CD14-positive monocyte (primary cell): ENCODE data around the gene RAB5IF. TPM values are rescaled to one million over a fixed set of nuclear protein-coding genes. Genes with fewer than 3 reads are reported as not detected.

Experiments used
- DNase-seq, 3 donors: peaks; one replicate each; pipeline ENCODE4 v3.0.0-alpha.2; 2011 to 2022
- H2AFZ ChIP-seq: 2 replicates; pipeline ENCODE4 v1.6.0; 2012; ENCODE audit warnings: mild to moderate bottlenecking, low read depth, low read length, inconsistent platforms; ENCODE audit not compliant: insufficient read depth, poor library complexity, severe bottlenecking
- H3K27ac ChIP-seq, 2 donors: 1 replicate in 1 of 2; 2 replicates in 1 of 2; pipeline ENCODE4 v1.5.1; 2012 to 2013; ENCODE audit warnings: low read length in 2 of 2, control low read depth in 1 of 2, inconsistent platforms in 1 of 2, low read depth in 1 of 2, mild to moderate bottlenecking in 1 of 2
- H3K27me3 ChIP-seq, 2 donors: one replicate each; pipeline versions ENCODE4 v1.6.0 to v1.6.1; 2011 to 2013; ENCODE audit warnings: low read length in 2 of 2; ENCODE audit not compliant: control insufficient read depth in 2 of 2, insufficient read depth in 2 of 2
- H3K36me3 ChIP-seq, 2 donors: replicated peaks in 1 of 2; 1 replicate in 1 of 2; 2 replicates in 1 of 2; pipeline versions ENCODE4 v1.5.1 to v1.6.1; 2012 to 2013; ENCODE audit warnings: low read length in 2 of 2, control low read depth in 1 of 2, inconsistent platforms in 1 of 2, mild to moderate bottlenecking in 1 of 2; ENCODE audit not compliant: insufficient read depth in 2 of 2, control insufficient read depth in 1 of 2
- H3K4me1 ChIP-seq, 2 donors: 1 replicate in 1 of 2; 2 replicates in 1 of 2; pipeline versions ENCODE4 v1.5.1 to v1.6.1; 2012 to 2013; ENCODE audit warnings: low read length in 2 of 2, control low read depth in 1 of 2, inconsistent platforms in 1 of 2, mild to moderate bottlenecking in 1 of 2, moderate library complexity in 1 of 2; ENCODE audit not compliant: insufficient read depth in 2 of 2, control insufficient read depth in 1 of 2
- H3K4me2 ChIP-seq: replicated peaks from 2 replicates; pipeline ENCODE3; 2012; ENCODE audit warnings: low read length, moderate library complexity, mild to moderate bottlenecking; ENCODE audit not compliant: poor library complexity, severe bottlenecking; ENCODE audit errors: extremely low read depth
- H3K4me3 ChIP-seq, 3 experiments: fragments of 200-600 bp in 1 of 3; sonication (generic) in 1 of 3; replicated peaks in 1 of 3; 1 replicate in 2 of 3; 2 replicates in 1 of 3; pipeline ENCODE4 v1.5.1; 2011 to 2013; ENCODE audit warnings: low read length in 3 of 3, mild to moderate bottlenecking in 3 of 3, control low read depth in 2 of 3, low read depth in 2 of 3, inconsistent platforms in 1 of 3, moderate library complexity in 1 of 3
- H3K79me2 ChIP-seq: 2 replicates; pipeline ENCODE4 v1.6.0; 2012; ENCODE audit warnings: mild to moderate bottlenecking, control low read depth, inconsistent platforms, low read length, moderate library complexity; ENCODE audit not compliant: insufficient read depth
- H3K9ac ChIP-seq: 2 replicates; pipeline ENCODE4 v1.6.0; 2017; ENCODE audit warnings: low read length, mild to moderate bottlenecking; ENCODE audit not compliant: insufficient read depth, poor library complexity, severe bottlenecking
- H3K9me3 ChIP-seq, 2 donors: replicated peaks in 1 of 2; 1 replicate in 1 of 2; 2 replicates in 1 of 2; pipeline versions ENCODE4 v1.5.1 to v1.6.1; 2012 to 2013; ENCODE audit warnings: low read length in 2 of 2, control low read depth in 1 of 2; ENCODE audit not compliant: control insufficient read depth in 1 of 2, insufficient read depth in 1 of 2
- H4K20me1 ChIP-seq: 2 replicates; pipeline ENCODE4 v1.6.0; 2012; ENCODE audit warnings: mild to moderate bottlenecking, low read length, control low read depth, moderate library complexity; ENCODE audit not compliant: insufficient read depth
- H3K27ac Mint-ChIP-seq, 7 donors: one replicate each; pipeline ENCODE4 v1.8.0; 2020; ENCODE audit warnings: mild to moderate bottlenecking in 7 of 7, mixed read lengths in 7 of 7, moderate library complexity in 6 of 7, inconsistent platforms in 2 of 7
- H3K27me3 Mint-ChIP-seq, 3 donors: one replicate each; pipeline ENCODE4 v1.8.0; 2021 to 2022; ENCODE audit warnings: low read depth in 3 of 3, mild to moderate bottlenecking in 3 of 3, mixed read lengths in 3 of 3, moderate library complexity in 3 of 3, inconsistent platforms in 1 of 3
- H3K36me3 Mint-ChIP-seq, 2 donors: one replicate each; pipeline ENCODE4 v1.8.0; 2020; ENCODE audit warnings: mixed read lengths in 2 of 2, inconsistent platforms in 1 of 2, mild to moderate bottlenecking in 1 of 2
- H3K4me1 Mint-ChIP-seq: one replicate; pipeline ENCODE4 v1.8.0; 2020; ENCODE audit warnings: mild to moderate bottlenecking, mixed read lengths
- H3K4me3 Mint-ChIP-seq, 2 donors: one replicate each; pipeline ENCODE4 v1.8.0; 2020; ENCODE audit warnings: mild to moderate bottlenecking in 2 of 2, mixed read lengths in 2 of 2, moderate library complexity in 1 of 2
- H3K9me3 Mint-ChIP-seq, 7 donors: one replicate each; pipeline ENCODE4 v1.8.0; 2020 to 2022; ENCODE audit warnings: mixed read lengths in 7 of 7, mild to moderate bottlenecking in 6 of 7, moderate library complexity in 6 of 7, inconsistent platforms in 2 of 7
- WGBS: methylation state at CpG from one replicate; pipeline ENCODE4 v1.1.5; 2013; ENCODE audit warnings: missing lambda C conversion rate; ENCODE audit not compliant: insufficient coverage; 5-methylcytosine and 5-hydroxymethylcytosine counted together
- intact Hi-C, 2 donors: fragments of 100-400 bp; cut with micrococcal nuclease; formaldehyde crosslinking; loops; one replicate each; pipeline versions ENCODE4 v1.15.0 to v1.15.1; 2023
- polyA plus RNA-seq, 3 donors: library from polyadenylated mRNA; depleted of rRNA in 1 of 3; unstranded in 2 of 3; stranded (reverse) in 1 of 3; fragments of 300-500 nt in 2 of 3; fragments of >200 nt in 1 of 3; fragmentation: Illumina TruSeq in 2 of 3; gene quantifications; 1 replicate in 2 of 3; 2 replicates in 1 of 3; pipeline ENCODE4 v1.2.3, GENCODE V29; 2012 to 2021
- TF ChIP-seq, protein P1 (sequence below): fragments of 200-600 bp; IDR thresholded peaks from one replicate; pipeline ENCODE4 v1.8.0; 2022; ENCODE audit warnings: antibody characterized with exemption, mild to moderate bottlenecking

The RAB5IF gene
- polyA plus RNA-seq, 3 donors, result 325 to 790 (median 757) TPM

DNA sequence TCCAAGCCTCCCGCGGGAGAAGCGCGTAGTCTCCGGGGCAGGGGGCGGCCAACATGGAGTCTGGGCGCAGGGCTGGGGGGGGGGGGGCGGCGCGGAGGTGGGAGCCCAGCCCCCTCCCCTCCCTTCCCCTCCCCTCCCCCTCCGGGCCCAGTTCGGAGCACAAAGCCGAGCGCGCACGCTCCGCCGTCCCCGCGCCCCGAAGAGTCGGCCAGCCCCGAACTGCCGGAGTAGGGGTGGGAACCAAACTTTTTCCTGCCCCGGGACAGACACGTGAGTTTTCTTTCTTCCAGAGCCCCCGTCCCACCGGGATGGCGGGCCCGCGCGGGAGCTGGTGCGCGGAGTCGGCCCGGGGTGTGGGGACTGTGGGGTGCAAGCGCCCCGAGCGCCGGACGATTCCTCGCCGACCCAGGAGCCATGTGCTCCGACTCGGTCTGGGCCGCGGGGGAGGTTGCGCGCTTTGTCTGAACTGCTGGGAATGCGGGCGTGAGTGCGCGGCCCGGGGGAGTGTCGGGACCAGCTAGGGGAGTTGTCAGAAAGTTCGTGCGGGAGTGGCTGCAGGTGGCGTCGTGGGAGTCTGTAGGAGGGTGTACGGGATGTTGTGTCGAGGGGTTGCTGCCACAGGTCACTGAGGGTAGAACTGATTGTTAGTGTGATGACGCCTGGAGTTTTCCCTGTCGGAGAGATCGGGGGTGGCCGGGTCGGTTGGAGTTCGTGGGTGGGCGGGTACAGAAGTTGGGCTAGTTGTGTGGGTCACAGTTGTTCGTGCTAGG, 31.0 kb upstream of the RAB5IF start:
- Mint-ChIP-seq H3K36me3 (peaks cover 16 to 22% of the 10 kb centered on the region in 2 donors), H3K4me3 (peak overlapping the region; percentile 98 to 100), H3K9me3 (no peaks in the 10 kb centered on the region)

GRCh38 chr20:36576081-36576445, 29.5 kb upstream of the RAB5IF start:
- no peak overlapping the region for H2AFZ ChIP-seq
- H3K27me3 Mint-ChIP-seq, result peaks cover 6 to 12% (median 6%) of the 10 kb centered on the region in 3 donors
- TF ChIP-seq, protein P1, sequence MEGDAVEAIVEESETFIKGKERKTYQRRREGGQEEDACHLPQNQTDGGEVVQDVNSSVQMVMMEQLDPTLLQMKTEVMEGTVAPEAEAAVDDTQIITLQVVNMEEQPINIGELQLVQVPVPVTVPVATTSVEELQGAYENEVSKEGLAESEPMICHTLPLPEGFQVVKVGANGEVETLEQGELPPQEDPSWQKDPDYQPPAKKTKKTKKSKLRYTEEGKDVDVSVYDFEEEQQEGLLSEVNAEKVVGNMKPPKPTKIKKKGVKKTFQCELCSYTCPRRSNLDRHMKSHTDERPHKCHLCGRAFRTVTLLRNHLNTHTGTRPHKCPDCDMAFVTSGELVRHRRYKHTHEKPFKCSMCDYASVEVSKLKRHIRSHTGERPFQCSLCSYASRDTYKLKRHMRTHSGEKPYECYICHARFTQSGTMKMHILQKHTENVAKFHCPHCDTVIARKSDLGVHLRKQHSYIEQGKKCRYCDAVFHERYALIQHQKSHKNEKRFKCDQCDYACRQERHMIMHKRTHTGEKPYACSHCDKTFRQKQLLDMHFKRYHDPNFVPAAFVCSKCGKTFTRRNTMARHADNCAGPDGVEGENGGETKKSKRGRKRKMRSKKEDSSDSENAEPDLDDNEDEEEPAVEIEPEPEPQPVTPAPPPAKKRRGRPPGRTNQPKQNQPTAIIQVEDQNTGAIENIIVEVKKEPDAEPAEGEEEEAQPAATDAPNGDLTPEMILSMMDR, result no peak
- H3K4me3 ChIP-seq, result no peak overlapping the region
- peak overlapping the region in 1 of 2 donors; percentile 98 for H3K4me3 Mint-ChIP-seq
- H3K27ac ChIP-seq, result no peak overlapping the region
- H3K36me3 ChIP-seq, result peaks cover 23 to 33% of the 10 kb centered on the region in 2 donors
- H3K27me3 ChIP-seq, result peaks cover 0 to 3% of the 10 kb centered on the region in 2 donors
- H3K4me1 Mint-ChIP-seq, result peaks cover 34% of the 10 kb centered on the region
- peaks cover 54% of the 10 kb centered on the region for H4K20me1 ChIP-seq
- no peaks in the 10 kb centered on the region for H3K9me3 Mint-ChIP-seq
- H3K79me2 ChIP-seq, result peaks cover 46% of the 10 kb centered on the region
- intact Hi-C loops, result no loop called here
- H3K9ac ChIP-seq, result no peak overlapping the region
- H3K9me3 ChIP-seq, result no peaks in the 10 kb centered on the region
- H3K4me2 ChIP-seq, result no peak overlapping the region
- H3K36me3 Mint-ChIP-seq, result peaks cover 27 to 38% of the 10 kb centered on the region in 2 donors
- no peak overlapping the region for H3K27ac Mint-ChIP-seq
- H3K4me1 ChIP-seq, result peaks cover 26 to 30% of the 10 kb centered on the region in 2 donors
- 25% methylated on average over 1 of the region's 1 CpG for WGBS
- DNase-seq, result no peak

More for the DNA sequence above, 31.0 kb upstream of the RAB5IF start:
- peak overlapping the region; percentile 84 for H3K4me2 ChIP-seq
- peak overlapping the region; percentile 31 for H2AFZ ChIP-seq
- intact Hi-C loops, result loop anchor here in 1 of 2 donors (2.0 kb wide), 1 partner anchor 30 kb away; the partner anchor contains the start of gene RAB5IF
- H3K27ac Mint-ChIP-seq, result peak overlapping the region; percentile 81 to 95 (median 89)
- H3K4me1 Mint-ChIP-seq, result peaks cover 34% of the 10 kb centered on the region
- peak overlapping the region; percentile 96 to 97 for H3K27ac ChIP-seq
- H3K4me1 ChIP-seq, result peaks cover 26 to 30% of the 10 kb centered on the region in 2 donors
- under 1% methylated on average over 58 of the region's 69 CpGs for WGBS
- TF ChIP-seq, protein P1, result no peak
- H3K4me3 ChIP-seq, result peak overlapping the region; percentile 82 to 97 (median 91)
- DNase-seq, result peak in 2 of 3 donors; percentile 26 to 31
- H3K79me2 ChIP-seq, result peaks cover 46% of the 10 kb centered on the region
- H3K27me3 Mint-ChIP-seq, result peaks cover 6 to 12% (median 7%) of the 10 kb centered on the region in 3 donors
- H4K20me1 ChIP-seq, result peaks cover 44% of the 10 kb centered on the region
- H3K36me3 ChIP-seq, result peaks cover 12 to 18% of the 10 kb centered on the region in 2 donors
- H3K9me3 ChIP-seq, result no peaks in the 10 kb centered on the region
- H3K27me3 ChIP-seq, result peaks cover 0 to 3% of the 10 kb centered on the region in 2 donors
- peak overlapping the region; percentile 98 for H3K9ac ChIP-seq
